ENCODE measurements around the gene NEK6.

The NEK6 gene

DNA sequence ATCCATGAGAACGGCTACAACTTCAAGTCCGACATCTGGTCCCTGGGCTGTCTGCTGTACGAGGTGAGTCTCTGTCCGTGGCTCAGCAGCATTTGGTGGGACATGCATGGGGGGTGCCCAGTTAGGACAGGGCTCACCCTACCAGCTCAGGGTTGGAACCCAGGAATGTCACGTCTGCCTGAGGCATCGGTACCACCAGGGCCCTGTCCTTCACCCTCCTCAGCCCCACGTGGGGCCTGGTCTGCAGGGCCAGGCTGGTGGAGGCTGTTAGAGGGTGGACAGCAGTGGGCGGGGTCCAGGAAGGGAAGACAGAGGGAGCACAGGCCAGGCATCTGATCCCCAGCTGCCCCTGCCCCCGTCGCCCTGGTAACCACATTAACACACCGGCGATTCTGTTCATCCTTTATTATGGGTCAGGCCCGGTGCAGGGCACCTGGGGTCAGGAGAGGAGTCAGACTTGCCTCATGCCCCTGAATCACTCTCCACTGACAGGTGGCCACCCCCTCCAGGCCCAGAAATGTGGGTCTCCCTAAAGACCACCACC is 81.9 kb downstream of the NEK6 start:
- in situ Hi-C loops (cut with MboI; ENCODE audit: low sequenced_read_pairs) = no loop called here

DNA sequence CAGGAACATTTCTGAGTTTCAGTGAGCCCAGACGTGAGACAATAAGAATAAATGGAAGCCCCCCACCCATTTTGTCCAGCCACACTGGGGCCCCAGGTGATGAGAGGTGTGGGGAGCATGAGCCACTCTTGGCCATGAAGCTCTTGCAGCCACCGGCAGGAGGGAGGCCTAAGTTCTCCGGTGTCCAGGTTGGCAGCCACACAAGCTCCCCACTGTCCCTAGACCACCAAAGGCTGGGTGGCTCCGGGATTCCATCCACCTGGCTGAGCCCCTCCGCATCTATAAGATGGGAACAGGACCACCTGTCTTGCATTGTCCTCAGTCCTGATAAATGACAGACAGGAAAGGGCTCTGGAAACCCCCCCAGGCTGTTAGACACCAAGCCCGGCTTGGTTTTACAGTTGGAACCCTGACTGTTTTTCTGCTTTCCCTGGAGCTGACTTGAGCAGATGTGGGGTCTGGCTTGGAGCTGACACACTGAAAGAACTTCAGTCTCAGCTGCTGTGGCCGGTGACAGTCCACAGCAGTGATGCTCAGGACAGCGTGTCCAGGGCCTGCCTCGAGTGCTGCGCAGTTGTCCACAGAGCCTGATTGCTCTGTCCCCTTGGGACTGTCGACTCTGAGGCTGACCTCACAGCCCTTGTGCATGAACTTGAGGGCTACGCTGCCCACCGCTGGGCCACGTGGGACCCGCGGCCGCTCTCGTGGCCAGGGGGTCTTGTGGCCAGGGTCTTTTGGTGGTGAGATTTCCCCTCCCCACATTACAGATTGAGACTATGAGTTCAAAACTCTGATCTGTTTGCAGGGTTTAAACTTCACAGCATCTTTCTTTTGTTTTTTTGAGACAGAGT is 82.7 kb downstream of the NEK6 start:
- in situ Hi-C loops (cut with MboI; ENCODE audit: low sequenced_read_pairs) = no loop called here

DNA sequence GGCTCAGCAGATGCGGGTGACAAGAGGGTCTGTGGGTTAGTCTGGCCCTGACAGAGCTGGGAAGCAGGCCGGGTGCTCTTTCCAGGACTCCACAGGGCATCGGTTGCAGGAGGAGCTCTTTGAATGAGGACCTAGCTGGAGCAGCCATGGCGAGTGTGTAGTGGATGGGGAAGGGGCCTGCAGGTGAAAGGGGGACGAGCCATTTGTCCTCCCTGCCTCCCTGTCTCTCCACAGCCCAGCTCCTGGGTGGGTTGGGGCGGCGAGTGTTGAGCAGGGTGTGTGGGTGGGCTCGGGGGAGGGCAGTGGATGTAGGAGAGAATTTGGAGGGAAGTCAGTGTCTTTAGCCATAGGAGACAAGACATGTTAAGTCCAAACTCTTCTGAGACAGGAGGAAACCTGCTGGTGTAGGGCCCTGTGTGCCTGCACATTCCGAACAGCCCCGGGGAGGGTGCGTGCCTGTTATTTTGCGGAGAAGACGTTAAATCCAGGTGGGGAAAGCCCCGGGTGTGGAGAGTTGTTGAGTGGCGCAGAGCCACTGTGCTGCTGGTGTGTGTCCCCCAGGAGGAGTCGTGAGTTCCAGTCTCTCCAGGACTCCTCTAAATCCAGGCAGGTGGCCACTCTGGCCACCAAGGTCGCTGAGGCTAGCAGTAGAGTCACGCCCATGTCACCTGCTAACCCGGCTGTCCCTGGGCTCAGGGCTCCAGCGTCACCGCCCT is 83.9 kb downstream of the NEK6 start:
- in situ Hi-C loops (cut with MboI; ENCODE audit: low sequenced_read_pairs) = no loop called here

DNA sequence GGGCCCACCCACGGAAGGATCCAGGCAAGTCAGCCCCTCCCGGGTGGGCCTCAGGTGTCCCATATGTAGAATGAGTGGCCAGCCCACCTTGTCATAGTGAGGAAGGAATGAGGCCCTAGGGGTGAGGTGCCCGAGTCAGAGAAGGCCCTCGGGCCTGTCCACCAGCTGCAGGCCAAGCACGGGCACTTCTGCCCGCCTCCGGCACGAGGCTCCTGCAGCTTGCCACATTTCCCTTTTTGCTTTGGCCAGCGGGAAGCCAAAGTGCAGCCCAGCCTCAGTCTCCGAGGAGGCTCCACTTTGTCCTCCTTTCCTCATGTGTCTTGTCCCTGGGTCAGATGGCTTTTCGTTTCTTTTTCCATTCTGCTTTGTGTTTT is 84.6 kb downstream of the NEK6 start:
- in situ Hi-C loops (cut with MboI; ENCODE audit: low sequenced_read_pairs) = no loop called here

DNA sequence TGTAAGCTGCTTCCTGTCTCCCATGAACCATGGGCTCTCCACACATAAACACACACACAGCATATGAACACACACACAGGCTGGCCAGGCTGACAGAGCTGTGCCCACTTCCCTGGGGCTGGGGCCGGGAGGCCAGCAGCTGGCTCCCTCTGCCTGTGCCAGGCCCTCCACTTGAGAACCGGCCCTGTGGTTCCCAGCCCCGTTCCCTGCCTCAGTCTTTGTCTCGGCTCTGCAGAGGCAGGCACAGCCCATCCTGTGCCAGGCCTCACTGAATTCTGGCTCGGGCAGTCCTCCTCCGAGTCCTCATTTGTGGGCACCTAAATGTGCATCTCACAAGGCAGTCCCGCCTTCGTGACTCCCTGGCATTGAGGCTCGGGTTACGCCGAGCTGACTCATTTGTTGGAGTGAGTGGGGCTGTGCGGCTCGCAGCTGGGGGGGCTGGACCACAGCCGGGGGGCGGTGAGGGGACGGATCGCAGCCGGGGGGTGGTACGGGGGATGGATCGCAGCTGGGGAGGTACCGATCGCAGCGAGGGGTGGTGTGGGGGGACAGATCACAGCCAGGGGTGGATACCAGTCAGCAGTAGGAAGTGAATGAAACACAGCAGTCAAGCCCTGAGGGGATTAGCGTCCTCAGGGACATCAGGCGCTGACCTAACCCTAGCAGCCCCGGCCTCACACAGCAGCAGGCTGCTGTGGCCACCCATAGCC is 85.2 kb downstream of the NEK6 start:
- in situ Hi-C loops (cut with MboI; ENCODE audit: low sequenced_read_pairs) = no loop called here

DNA sequence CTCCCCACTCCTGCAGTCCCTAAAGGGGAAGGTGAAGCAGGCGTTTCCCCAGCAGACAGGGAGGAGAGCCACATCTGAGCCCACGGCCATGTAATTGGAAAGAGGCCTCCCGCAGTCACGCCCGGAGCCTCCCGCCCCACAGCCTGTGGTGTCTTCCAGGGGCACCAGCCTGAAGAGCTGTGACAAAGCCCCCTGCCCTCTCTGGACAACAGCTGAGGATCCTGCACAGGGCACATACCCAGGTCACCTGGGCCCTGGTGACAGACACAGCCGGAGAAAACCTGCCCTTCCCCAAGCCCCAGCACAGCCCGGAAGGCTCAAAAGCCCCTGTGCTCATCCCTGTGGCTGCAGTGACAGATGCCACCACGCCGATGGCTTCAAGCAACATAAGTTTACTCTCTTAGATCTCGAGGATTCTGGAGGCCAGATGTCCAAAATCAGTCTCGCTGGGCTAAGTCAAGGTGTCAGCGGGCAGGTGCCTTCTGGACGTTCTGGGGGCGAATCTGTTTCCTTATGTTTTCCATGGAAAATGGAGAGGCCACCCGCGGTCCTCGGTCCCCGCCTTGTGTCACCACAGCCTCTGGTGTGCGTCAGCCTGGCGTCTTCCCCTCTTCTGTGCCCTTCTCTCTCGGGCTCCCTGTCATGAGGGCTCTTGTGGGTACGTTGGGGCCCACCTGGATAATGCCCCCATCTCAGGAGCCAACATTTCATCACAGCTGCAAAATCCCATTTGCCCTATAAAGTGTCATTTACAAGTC is 86.0 kb downstream of the NEK6 start:
- in situ Hi-C loops (cut with MboI; ENCODE audit: low sequenced_read_pairs) = no loop called here

DNA sequence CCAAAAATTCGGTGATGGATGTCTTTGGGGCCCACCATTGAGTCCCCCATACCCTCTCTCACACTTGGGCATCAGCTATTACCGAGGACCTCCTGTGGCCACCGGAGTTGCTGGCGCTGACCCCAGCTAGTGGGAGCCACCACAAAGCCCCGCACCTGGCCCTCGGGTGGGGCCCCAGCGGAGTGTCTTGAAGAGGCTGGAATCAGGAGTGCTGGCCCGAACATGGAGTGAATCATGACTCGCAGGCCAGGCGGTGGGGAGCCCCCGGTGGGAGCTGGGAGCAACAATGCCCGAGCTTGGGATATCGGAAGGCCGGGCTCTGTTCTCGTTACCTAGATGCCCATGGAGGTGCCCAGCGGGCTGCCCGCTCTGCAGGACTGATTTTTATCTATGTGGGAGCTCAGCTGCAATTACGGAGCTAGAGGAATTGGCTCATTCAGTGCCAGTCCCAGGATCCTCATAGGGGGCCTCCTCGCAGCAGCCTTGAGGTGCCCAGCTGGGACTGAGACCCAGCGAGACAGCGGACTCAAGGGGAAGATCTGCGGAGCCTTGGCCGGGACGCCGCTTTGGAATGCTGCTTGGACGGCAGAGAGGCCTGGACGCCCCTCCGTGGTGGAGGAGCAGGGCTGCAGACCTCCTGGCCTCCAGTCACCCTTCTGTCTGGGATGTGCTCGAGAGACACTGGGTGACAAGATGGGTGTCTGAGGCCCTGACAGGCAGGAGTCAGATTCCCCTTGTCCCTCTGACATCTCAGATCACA is 86.7 kb downstream of the NEK6 start:
- in situ Hi-C loops (cut with MboI; ENCODE audit: low sequenced_read_pairs) = no loop called here

DNA sequence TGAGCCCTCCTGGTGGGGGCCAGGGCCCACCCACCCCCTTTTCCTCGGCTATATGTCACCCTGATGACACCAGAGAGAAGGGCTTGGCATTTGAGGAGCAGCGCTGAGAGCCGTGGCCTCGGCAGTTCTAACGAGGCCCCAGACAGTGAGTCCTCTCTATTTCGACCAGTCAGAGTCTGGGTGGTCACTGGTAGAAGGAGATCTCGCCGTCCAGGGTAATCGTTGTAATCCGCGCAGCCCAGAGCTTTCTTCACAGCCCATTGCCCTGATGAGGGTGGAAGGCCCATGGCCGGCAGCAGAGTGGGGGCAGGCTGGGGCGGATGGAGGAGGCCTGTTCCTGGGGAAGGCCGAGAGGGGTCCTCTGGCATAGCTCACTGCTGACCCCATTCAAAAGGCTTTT is 87.3 kb downstream of the NEK6 start:
- in situ Hi-C loops (cut with MboI; ENCODE audit: low sequenced_read_pairs) = no loop called here

DNA sequence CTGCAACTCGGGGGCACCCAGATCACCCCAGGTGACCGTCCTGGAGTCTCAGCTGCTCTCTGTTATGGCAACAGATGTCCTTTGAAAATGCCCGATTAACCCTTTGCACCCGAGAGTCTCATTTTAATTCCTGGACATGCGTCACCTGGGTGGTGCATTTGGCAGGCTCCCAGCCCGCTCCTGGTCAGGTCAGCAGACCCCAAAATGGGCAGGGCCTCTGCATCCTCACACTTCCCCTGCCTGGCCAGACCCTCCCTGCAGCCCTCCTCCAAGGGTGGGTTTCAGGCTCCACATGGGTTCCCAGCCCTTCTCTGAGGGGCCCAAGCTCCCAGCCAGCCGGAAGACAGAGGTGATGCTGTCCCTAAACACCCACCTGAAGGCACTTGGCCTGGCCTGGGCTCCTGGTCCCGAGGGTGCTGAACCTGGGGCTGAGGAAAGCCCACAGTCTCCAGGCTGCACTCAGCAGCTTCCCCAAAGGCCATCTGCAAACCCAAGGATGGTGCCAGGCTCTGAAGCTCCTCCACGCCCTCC is 88.1 kb downstream of the NEK6 start:
- in situ Hi-C loops (cut with MboI; ENCODE audit: low sequenced_read_pairs) = no loop called here

DNA sequence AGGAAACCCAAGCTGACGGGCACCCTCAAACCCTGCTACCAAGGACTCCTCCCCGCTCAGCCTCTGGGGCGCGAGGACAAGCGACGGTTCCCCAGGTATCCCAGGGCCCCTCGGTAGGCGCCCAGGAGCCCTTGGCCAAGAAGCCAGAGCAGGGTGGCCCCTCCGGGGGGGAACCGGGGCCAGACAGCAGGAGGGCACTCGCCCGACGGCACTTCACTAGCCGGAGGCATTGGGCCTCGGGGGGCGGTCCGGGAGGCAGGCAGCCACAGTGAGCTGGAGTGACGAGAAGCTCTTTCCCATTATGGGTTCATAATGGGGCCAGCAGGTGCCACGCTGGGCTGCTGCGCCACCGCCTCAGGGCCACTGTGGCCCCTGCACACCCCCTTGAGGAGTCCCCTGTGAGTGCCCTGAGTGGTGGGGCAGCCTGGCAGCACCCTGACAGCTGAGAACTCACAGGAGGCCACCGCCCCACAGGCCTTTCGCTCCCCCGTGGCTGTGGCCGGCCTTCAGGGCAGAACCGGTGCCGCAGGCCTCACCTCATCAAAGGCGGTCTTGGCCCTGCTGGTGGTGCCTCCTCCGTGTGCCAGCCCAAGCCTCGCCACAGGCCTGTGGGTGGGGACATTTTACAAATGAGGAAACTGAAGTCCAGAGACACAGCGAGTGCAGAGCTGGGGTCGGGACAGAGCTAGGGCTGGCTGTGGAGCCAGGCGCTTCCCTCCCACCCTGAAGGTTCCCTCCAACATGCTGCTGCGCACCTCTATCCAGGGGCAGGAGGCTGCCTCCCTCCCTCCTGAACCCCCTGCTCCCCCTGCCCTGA is 88.8 kb downstream of the NEK6 start:
- in situ Hi-C loops (cut with MboI; ENCODE audit: low sequenced_read_pairs) = no loop called here

DNA sequence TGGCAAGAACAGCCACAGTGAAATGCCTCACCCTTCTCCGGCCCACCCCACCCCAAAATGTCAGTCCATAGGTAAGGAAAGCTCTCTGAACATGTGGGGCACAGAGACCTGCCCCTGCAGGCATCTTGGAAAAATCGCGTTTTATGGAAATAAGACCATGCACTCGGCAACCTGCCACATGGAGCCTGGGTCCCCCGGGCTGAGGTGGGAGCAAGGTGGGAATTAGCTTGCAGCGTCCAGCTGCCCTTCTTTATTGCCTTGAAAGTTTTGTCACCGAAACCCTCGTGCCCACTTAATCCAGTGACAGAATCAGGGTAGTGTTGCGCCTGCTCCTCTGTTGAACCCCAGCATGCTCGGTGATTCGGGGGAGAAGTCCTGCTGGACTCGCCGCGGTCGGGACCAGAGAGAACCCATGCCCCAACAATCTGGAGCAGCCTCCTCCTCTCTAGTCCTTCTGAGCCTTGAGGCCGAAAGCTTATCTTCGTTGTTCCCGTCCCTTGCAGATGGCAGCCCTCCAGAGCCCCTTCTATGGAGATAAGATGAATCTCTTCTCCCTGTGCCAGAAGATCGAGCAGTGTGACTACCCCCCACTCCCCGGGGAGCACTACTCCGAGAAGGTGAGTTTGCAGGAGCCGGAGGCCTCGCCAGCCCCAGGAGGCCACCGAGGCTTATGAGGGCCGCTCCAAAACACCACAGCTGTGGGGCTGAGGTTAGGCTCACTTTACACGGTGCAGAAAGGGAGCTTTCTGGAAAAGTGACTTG is 89.6 kb downstream of the NEK6 start:
- in situ Hi-C loops (cut with MboI; ENCODE audit: low sequenced_read_pairs) = no loop called here

DNA sequence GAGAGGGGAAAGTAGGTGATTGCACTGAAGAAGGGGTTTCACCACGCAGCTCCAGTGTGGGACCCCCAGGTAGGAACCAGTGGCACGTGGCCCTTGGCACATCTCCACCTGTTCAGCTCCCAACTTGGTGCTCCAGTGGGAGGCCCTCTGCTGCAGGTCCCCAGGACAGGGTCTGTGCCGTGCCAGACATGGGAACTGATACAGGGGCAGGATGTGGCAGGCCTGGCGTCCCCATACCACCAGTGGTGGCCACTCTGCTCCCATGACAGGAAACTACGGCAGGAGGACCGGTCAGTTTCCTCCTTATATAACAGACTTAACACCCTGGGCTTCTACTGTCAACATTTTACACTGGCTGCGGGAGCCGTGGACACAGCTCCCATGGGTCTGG is 90.2 kb downstream of the NEK6 start:
- in situ Hi-C loops (cut with MboI; ENCODE audit: low sequenced_read_pairs) = no loop called here

DNA sequence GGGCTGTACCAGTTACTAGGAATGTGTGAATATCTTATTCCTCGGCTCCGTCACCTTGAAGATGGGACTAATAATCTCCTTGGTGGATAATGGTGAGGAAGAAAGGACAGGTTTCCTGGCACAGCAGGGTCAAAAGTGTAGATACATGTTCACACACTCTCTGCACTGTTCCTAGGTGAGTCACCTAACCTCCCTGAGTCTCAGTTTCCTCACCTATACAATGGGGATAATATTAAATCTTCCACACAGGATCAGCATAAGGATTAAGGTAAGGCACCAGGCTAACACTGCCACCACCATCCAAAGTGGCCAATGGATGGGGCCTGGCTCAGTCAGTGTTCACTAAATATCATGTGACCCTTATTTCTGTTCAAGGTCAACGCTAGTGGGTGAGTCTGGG is 90.6 kb downstream of the NEK6 start:
- in situ Hi-C loops (cut with MboI; ENCODE audit: low sequenced_read_pairs) = no loop called here

DNA sequence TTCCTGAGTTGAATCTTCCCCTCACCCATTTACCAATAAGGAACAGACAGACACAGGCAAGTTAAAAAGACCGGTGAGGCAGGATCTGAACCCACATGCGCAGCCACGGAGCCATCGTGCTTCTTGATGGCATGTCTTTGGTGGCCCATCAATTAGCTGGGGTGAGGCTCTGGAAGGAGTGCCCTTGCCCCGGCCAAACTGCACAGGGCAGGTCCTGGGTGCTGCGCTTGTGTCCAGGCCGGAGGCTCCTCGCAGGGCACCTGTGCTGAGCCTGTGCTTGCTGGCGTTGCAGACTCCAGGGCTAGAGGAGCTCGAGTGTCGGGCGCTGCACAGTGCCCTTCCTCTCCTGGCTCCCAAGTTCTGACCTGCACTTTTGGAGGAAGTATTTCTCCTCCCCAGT is 91.1 kb downstream of the NEK6 start:
- in situ Hi-C loops (cut with MboI; ENCODE audit: low sequenced_read_pairs) = no loop called here

DNA sequence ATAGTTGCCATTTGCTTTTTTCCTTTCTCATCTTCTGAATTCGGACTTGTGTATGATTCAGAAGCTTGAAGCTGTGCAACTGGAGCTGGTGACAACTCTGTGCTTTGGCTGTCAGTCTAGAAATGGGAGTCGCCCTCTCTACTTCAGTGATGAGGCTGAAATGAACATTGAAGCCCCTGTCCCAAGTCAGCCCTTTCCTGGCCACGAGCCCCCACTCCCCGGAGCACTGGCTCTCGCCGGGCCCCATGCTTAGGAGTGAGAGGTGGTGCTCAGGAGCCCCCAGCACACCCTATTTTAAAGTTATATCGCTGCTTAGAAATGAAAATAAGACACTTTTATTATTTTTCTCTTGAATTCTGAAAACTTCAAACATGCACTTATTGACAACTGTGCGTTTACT is 91.5 kb downstream of the NEK6 start:
- in situ Hi-C loops (cut with MboI; ENCODE audit: low sequenced_read_pairs) = no loop called here

DNA sequence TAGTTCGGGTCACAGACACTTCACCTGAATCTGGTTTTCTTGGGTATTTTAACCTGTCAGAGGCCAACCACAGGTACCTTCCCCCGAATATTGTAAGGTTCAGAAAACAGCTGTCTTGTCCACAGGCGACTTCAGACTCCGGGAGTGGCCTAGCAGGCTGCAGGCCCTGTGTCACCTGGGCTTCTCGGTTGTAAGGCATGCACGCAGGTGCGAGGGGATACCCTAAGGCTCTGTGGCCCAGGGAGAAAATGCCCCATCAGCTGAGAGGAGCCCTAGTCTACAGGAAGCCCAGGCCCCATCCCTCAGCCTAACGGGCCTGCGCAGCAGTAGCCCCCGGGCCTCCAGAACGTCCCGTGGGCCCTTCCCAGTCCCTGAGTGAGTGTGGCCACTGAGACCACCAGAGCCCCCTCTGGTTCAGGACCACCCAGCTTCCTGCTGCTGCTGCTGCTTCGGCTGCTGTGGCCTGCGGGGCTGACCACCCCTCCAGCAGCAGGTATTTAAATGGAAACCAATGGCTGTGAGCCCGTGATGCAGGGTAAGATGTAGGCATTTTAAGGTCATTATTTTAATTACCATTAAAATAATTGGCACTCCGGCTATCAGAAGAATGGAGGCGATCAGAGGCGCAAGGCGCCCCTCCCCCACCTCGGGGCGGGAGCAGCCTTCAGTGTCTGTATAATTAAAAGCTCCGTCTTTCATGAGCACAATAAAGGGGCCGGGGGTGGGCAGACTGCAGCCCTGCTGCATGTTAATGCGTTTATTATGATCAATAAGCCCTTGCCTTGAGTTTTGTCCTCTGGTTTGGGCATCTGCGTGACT is 92.1 kb downstream of the NEK6 start:
- in situ Hi-C loops (cut with MboI; ENCODE audit: low sequenced_read_pairs) = no loop called here

DNA sequence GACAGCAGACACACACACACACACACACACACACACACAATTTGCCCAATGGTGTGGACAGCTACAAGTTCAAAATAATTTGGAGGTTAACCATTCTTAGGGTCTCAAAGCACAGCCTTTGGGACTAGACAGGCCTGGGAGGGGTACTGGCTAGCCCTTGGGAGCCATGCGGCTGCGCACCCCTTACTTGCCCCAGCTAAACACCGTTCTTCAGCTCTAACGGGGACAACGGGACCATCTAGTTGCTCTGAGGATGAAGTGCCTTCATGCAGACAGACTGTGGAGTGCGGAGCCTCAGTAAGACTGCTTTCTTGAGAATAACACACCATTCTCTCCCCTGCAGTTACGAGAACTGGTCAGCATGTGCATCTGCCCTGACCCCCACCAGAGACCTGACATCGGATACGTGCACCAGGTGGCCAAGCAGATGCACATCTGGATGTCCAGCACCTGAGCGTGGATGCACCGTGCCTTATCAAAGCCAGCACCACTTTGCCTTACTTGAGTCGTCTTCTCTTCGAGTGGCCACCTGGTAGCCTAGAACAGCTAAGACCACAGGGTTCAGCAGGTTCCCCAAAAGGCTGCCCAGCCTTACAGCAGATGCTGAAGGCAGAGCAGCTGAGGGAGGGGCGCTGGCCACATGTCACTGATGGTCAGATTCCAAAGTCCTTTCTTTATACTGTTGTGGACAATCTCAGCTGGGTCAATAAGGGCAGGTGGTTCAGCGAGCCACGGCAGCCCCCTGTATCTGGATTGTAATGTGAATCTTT is 92.9 kb downstream of the NEK6 start:
- in situ Hi-C loops (cut with MboI; ENCODE audit: low sequenced_read_pairs) = no loop called here
